Iris pigment epithelial cell (primary cell): ENCODE measurements around the gene ZNF282.

Experiments
- DNase-seq: peaks from one replicate; pipeline ENCODE4 v3.0.0-alpha.2; 2011; ENCODE audit warnings: low read depth

The ZNF282 gene

DNA sequence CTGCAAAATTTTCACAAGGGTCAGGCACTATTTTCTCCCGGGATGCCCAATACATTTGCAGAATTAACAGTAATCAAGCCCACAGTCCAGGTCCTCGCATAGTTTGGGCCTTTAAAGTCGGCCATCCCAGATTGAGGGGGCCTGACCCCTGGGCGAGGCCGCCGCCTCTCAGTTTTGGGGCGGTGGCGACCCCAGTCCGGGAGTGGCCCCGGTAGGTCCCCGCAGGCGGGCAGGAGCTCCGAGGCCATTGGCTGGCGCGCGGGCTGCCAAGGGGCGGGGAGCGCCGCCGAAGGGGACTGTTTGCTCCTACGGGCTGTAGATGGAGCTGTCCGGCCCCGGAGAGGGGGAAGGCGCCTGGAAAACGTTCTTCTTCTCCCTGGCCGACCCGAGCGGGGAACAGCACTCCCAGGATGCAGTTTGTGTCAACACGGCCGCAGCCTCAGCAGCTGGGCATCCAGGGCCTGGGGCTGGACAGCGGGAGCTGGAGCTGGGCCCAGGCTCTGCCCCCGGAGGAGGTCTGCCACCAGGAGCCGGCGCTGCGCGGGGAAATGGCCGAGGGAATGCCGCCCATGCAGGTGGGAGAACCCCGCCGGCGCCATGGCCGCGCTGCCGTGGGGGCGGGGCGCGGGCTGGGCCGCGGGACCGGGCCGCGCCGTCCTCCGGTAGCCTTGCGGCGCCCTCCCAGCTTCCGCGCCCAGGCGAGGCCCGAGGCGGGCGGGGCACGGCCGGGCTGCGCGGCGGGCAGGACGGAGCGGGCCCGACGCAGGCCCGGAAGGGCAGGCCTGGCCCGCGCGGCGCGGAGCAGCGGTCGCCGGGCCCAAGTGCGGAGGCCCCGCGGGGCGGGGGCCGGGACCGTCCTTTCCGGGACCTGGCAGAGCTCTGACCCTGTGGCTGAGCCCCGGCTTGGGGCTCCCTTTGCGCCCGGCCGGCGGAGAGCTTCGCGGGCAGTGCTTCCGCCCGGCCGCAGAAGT, at the start of gene ZNF282:
Gene ZNF282 (plus strand): TSS at position 367 of the 971 bp plus-strand sequence. CDS start 44 bp downstream, at position 411.
- peak; percentile 92 for DNase-seq

DNA sequence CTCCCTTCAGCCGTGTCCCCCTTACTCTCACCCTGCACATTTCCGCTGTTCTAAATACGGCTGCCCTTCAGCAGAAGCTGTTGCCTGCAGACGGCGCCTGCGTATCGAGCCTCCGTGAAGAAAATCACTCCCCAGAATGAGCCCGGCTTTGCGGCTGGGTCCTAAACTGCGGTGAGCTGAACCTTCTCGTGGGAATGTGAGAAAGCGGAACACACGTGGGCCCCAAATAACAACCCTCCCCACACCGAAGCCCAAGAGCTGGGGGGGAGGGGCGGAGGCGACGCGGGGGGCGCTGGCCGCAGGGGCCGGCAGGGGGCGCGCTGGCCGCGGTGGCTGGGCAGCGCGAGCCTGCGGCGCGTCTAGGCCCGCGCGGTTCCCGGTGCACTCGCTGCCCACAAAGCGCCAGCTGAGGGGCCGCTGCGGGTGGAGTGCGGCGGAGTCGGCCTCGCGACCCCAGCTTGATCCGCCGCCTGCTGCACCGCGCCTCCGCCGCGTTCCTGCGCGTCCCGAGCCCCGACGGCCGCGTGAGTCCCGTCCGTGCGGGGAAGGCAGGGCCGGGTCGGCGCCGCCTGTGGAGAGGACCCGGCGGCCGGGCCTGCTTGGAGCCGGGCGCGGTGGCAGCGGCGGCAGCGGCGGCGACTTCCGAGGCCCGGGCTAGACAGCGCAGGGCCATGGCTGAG, 48.1 kb upstream of the ZNF282 start, which contains the start of gene ZNF398:
Gene ZNF398 (plus strand): TSS at position 382 of the 680 bp plus-strand sequence. CDS start 290 bp downstream, at position 672.
- DNase-seq, result peak; percentile 74

DNA sequence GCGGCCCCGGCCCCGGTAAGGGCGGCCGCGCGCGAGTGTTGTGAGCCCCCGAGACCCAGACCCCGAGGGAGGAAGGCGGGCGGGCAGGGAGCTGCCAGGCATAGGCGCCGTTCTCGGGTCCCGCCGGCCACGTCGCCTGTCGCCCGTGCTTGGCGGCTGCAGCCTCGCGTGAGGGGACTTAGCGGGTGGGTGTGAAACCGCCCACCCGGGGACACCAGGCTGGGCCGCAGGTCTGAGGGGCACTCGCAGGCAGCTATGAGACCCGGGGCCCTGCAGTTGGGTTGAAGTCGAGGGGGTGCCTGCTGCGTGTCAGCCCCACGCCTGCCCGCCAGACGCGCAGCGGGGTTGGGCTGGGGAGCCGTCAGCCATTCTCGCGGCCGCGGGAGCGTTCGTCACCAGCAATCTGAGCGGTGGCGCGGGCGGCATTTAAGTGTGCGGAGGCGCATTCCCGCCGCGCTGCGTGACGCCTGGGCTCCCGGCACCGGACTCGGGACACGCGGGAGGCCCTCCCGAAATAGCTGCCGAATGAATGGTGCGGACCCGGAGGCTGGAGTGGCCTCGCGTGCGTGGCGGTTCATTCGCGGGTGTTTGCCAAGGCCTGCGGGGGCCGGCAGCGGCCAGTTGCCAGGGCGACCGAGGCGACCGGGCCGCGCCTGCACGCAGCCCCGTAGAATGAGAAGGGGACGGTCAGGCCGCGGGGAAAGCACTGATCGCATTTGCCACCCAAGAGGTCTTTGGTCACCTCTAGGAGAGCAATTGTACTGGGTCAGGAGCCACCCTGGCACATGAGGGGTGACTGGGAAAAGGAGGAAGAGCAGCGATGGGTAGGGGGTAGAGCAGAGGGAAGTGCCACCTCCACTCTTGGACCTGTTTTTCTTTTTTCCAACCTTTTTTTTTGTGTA, 47.3 kb upstream of the ZNF282 start:
- peak; percentile 62 for DNase-seq

DNA sequence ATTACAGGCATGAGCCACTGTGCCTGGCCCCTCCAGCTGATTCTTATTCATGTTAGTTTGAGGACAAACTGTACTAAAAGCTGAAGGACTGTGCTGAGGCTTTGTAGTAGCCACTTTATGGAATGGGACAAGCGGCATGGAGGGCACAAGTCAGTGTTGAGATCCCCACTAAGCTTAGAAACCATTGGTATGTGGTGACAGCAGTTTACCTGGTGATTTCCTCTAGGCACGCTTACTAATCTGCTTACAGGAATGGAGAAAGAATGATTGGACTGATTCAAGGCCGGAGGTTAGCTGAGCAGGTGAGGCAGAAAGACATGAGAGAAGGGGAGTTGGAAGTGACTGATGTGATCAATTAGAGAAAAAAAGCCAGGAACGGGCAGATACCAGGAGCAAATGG, 44.4 kb upstream of the ZNF282 start:
- no peak for DNase-seq

DNA sequence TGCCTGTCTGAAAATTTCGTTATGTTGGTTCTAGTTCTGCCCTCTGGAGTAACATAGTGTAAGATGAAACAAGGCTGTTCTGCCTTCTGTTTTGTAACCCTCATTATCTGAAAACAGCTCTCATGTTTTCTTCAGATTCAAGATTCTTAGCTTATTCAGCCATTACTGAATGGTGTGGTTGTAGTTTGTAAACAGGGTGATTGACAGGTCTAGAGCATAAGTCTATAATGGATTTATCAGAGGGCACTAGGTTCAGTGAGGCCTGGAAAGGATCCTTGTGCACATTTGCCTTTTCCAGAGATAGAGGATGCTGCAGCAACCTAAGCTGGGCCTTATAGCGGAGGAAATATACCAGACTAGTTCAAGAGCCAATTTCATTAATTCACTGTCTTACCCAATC, 42.0 kb upstream of the ZNF282 start:
- no peak for DNase-seq

DNA sequence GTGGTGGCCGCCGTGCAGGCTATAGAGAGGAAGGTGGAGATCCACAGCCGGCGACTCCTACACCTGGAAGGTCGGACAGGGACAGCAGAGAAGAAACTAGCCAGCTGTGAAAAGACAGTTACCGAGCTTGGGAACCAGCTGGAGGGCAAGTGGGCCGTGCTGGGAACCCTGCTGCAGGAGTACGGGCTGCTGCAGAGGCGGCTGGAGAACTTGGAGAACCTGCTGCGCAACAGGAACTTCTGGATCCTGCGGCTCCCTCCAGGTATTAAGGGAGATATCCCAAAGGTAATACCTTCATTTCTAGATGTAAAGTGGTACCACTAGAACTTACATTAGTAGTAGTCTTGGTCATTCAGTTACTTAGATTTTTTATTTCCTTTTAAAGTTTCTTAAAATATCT, 41.3 kb upstream of the ZNF282 start:
- DNase-seq, result no peak

DNA sequence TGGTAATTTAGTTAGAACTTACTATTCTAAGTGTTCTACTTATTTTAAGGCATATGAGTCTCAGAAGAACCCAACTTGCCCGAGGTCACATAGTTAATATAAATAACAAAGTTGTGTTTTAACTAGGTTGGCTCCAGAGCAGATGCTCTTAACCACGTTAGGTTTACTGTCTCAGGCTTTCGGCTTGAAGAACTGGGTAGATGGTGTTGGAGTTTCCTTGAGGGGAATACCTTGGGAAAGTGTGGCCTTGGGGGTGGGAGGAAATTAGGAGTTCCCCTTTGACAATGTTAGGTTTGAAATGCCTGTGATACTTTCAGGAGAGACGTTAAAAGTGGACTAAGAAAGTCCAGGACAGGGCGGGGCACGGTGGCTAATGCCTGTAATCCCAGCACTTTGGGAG, 38.4 kb upstream of the ZNF282 start:
- no peak for DNase-seq

DNA sequence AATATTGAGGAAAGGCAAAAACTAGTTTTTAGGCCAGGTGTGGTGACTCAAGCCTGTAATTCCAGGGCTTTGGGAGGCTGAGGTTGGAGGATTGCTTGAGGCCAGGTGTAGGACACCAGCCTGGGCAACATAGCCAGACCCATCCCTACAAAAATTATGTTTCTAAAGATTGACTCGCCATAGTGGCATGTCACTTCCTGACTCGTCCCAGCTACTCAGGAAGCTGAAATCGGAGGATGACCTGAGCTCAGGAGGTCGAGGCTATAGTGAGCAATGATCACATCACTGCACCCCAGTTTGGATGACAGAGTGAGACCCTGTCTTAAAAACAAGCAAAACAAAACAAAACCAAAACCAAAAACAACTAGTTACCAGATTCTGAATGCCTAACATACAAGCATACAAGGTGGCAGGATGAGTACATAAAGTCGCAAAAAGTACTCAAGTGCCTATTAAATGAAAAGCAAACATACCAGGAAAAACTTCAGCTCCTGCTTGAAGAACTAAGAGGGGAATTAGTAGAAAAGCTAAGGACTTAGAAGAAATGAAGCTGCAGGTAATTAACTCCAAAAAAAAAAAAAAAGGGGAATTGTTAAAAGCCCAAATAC, 34.0 kb upstream of the ZNF282 start:
- DNase-seq, result no peak

DNA sequence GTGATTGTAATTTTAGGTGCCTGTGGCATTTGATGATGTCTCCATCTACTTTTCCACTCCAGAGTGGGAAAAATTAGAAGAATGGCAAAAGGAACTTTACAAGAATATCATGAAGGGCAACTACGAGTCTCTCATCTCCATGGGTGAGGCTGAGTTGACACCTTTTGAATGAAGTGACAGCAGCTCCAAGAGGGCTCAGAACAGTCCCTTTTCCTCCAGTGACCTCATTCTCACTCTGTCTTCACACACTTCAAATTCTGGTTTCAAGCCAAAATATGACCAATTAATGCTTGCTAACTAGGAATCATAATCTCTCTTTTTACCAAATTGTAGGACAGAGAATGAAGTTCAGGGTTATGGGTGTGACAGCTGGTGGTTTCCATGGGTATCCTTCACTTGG, 29.2 kb upstream of the ZNF282 start:
- no peak for DNase-seq

DNA sequence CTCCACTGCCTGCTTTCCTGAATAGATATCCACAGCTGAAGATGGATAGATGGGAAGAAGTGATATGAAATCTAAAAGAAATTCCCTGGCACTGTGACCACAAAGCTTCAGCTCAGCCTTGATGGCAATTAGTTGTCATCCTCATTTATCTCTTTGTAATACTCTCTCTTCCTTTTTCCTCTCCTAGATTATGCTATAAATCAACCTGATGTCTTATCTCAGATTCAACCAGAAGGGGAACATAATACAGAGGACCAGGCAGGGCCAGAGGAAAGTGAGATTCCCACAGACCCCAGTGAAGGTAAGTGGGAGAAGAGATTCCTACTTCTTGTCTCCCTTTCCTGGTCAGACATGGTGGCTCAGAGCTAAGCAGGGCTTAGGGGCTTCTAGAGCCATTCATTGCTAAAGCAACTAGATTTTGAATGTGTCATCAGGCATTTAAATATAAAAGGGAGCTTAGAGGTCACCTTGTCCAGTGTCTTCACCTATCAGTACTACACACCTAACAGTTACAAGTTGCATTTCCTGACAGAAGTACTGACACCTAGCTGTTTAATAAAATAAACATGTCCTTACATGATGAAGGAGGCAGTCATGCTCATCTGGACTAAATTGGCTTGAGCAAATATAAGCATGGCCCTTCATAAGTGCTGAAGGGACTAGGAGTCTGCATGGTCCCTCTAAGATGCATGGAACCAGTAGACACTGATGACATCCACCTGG, 28.6 kb upstream of the ZNF282 start:
- no peak for DNase-seq

DNA sequence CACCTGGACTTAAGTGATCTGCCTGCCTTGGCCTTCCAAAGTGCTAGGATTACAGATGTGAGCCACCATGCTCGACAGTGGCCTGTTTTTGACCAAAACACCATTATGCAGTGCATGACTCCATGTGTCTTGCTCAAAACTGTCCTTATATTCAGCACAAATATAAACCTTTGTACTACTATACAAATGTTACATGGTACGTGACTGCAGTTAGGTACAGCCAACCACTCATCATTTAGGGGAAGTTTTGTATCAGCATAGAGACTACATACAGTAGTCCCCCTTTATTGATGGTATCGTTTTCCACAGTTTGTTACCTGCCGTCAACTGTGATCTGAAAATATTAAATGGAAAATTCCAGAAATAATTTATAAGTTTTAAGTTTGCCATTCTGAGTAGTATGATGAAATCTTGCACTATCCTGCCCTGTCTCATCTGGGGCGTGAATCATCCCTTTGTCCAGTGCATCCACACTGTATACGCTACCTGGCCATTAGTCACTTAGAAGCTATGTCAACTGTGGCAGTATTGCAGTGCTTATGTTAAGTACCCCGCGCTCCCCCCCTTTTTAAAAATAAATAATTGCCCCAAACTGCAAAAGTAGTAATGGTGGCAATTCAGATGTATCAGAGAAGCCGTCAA, 23.3 kb upstream of the ZNF282 start:
- peak; percentile 85 for DNase-seq

DNA sequence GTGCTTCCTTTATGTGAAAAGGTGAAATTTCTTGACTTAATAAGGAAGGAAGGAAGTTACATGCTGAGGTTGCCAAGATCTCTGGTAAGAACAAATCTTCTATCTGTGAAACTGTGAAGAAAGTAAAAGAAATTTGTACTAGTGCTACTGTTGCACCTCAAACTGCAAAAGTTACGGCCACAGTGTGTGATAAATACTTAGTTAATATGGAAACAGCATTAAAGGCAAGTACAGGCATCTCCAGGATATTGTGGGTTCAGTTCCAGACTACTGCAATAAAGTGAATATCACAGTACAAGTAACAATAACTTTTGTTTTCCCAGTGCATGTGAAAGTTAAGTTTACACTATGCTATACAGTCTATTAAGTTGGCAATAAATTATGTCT, 22.8 kb upstream of the ZNF282 start:
- DNase-seq, result no peak

DNA sequence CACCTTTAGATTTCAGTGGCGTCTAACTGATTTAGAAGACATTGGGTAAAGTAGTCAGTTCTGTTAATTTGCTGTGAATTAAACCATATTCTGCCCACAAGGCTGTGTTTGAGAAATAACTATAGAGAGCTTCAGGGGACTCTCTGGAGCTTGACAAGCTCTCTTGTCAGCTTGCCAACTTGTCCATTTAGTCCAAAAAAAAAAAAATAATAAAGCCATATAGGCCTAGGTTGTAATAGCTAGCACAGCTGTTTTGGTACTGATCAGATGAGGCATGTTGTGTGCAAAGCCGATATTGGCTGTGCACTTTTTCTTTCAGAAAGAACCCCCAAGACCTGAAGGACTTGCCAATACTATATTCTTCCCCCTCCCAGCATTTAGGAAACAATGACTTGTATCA, 20.2 kb upstream of the ZNF282 start:
- DNase-seq, result no peak

DNA sequence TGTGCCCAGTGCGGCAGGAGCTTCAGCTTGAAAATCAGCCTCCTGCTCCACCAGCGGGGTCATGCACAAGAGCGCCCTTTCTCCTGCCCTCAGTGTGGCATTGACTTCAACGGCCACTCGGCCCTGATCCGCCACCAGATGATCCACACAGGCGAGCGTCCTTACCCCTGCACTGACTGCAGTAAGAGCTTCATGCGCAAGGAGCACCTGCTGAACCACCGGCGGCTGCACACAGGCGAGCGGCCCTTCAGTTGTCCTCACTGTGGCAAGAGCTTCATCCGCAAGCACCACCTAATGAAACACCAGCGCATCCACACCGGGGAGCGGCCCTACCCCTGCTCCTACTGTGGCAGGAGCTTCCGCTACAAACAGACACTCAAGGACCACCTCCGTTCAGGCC, 16.1 kb upstream of the ZNF282 start:
- DNase-seq, result no peak

DNA sequence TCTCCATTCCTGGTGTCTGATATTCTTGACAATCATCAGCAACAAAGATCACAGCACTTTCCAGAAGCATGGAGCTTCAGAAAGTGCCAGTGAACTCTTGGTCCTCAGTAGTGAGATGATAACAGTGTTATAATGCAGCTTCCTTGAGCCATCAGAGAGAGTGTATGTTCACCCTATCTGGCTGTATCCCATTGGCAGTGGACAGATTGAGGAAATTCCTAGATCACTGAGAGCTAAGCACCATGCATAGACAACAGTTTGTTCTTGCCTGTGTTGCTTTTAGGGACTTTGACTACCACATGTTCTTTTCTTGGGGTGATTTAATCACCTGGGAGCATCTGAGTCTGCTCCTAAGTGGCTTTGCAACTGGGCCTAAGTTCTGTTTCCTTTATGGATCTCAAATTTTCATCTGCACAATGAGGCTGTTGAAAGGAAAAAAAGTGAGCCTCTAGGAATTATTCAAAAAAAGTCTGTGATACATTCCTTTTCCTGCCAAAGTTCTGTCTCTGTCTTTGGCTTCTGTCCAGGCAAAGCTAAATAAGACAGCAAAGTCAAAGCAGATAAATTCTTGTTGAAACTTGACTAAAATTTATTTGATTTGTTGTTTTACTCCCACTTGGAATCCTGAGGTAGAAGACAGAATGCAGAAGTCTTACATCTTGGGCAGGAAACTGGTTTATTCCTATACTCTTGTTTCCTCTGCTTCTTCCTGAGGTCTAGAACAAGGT, 14.5 kb upstream of the ZNF282 start:
- peak; percentile 49 for DNase-seq

DNA sequence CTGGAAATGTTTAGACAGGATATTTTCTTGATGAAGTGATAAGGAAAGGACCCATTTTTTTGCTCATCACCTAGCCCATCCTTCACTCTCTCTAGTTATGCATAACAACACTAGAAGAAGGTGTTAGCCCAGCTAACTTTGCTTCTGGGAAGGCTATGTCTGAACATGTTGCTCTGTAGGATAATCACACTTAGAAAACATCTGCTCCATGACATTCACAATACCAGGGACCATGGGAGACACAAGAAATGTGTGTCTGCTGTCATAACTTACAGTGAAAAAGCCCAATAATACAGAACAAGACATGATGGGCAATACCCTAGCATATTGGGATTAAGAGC, 13.9 kb upstream of the ZNF282 start:
- no peak for DNase-seq

DNA sequence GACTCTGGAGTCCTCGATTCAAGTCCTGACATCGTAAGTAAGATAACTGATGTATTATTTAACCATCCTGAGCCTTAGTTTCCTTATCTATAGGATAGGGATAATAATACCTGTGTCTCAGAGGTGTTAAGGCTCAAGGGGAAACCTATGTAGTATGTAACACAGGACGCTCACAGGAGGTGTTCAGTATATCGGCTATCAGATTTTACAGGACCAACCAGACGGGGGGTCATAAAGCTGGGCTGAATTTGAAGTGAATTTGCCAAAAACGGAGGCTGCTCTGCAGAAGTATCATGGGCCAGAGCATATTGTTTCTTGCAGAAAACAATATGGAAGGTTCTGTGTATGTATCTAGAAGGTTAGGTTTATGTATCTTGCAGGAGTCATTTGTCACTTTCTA, 11.1 kb upstream of the ZNF282 start:
- no peak for DNase-seq

DNA sequence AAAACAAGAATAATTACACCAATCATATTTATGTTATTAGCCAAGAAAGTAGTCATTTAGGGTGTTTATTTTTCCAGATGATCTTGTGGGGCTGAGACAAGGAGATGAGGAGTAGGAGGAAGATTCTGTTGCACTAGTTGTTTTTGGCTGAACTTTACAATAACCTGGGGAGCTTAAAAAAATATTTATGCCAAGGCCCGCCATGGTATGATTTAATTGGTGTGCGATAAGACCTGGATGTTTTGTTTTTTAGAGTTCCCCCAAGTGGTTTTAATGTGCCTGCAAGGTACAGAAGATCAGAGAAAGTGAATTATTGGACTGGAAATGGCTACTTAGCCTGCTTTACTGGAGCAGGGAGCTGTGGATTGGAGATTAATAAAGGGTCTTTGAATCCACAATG, 7.1 kb upstream of the ZNF282 start:
- DNase-seq, result no peak

DNA sequence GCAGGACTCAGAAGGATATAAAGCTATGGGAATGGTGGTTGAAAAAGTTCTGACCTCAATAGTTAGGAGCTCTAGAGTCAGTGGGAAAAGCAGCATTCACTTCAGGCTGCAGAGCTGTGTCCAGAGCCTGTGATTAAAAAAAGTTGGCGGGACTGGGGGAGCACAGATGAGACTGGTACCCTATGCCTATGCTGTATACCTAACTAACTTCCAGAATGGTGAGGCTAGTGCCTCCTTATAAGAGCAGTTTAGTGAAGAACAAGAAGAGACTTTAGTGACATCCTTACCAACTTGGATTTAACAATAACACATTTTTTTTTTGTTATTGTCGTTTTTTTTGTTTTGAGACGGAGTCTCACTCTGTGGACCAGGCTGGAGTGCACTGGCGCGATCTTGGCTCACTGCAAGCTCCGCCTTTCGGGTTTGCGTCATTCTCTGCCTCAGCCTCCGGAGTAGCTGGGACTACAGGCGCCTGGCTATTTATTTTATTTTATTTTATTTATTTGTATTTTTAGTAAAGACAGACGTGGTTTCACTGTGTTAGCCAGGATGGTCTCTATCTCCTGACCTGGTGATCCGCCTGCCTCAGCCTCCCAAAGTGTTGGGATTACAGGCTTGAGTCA, 6.6 kb upstream of the ZNF282 start:
- peak; percentile 60 for DNase-seq

DNA sequence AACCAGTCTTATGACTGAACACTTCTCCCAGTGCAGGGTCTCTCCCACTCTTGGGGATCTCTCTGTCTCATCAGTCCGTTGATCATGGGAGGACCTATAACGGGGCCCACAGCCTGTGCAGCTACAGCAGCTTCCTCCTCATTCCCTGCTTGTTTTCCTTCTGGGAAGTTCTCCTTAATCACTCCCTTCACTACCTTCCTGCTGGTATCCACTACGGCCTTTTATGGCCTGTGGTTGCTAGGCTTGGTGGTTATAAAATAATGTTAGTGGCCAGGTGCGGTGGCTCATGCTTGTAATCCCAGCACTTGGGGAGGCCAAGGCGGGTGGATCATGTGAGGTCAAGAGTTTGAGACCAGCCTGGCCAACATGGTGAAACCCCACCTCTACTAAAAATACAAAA, 3.5 kb upstream of the ZNF282 start:
- no peak for DNase-seq
